GM18868 (cell line): ENCODE measurements around the gene DNAJC1.
"Not testable (repeated sequence)": the region's sequence is repeated elsewhere in the genome, so short reads cannot be mapped to it uniquely, and the experiment has no call there.

Source experiments
- ATAC-seq: cut with Tn5 transposase; IDR thresholded peaks from one replicate; pipeline ENCODE4 v1.9.1; 2021; ENCODE audit warnings: mild to moderate bottlenecking, moderate library complexity; ENCODE audit not compliant: unreplicated experiment

The DNAJC1 gene

GRCh38 chr10:21910798-21911197, 92.7 kb downstream of the DNAJC1 start:
- ATAC-seq: no peak

- ATAC-seq: no peak
These were observed 96.1 kb downstream of the DNAJC1 start for GRCh38 chr10:21907436-21907835.

GRCh38 chr10:21904930-21905329, 98.6 kb downstream of the DNAJC1 start:
- ATAC-seq: no peak

GRCh38 chr10:21899736-21900135, 103.8 kb downstream of the DNAJC1 start:
- ATAC-seq: no peak

- peak; percentile 67 for ATAC-seq
These were observed 107.6 kb downstream of the DNAJC1 start for GRCh38 chr10:21895932-21896331.

- peak; percentile 51 for ATAC-seq
These were observed 108.7 kb downstream of the DNAJC1 start for GRCh38 chr10:21894648-21895342.

- ATAC-seq: no peak
These were observed 112.1 kb downstream of the DNAJC1 start for GRCh38 chr10:21891439-21891838.

GRCh38 chr10:21889477-21890275, 113.9 kb downstream of the DNAJC1 start:
- no peak for ATAC-seq

- peak; percentile 98 for ATAC-seq
These were observed 114.6 kb downstream of the DNAJC1 start for GRCh38 chr10:21888959-21889358.

GRCh38 chr10:21885940-21886339, 117.6 kb downstream of the DNAJC1 start:
- ATAC-seq: no peak

- ATAC-seq: no peak
These were observed 130.3 kb downstream of the DNAJC1 start for GRCh38 chr10:21873198-21873597.

- ATAC-seq: not testable (repeated sequence)
These were observed 130.8 kb downstream of the DNAJC1 start for GRCh38 chr10:21872771-21873170.

- ATAC-seq: no peak
These were observed 132.7 kb downstream of the DNAJC1 start for GRCh38 chr10:21870849-21871248.

GRCh38 chr10:21869087-21869486, 134.4 kb downstream of the DNAJC1 start:
- ATAC-seq: not testable (repeated sequence)

GRCh38 chr10:21860718-21861117, 142.8 kb downstream of the DNAJC1 start:
- ATAC-seq: no peak

- no peak for ATAC-seq
These were observed 145.1 kb downstream of the DNAJC1 start for GRCh38 chr10:21858455-21858854.

- ATAC-seq: no peak
These were observed 153.9 kb downstream of the DNAJC1 start for GRCh38 chr10:21849607-21850006.

GRCh38 chr10:21843645-21844044, 159.9 kb downstream of the DNAJC1 start:
- ATAC-seq: no peak

GRCh38 chr10:21841273-21841672, 162.3 kb downstream of the DNAJC1 start:
- ATAC-seq: not testable (repeated sequence)

- ATAC-seq: not testable (repeated sequence)
These were observed 166.0 kb downstream of the DNAJC1 start for GRCh38 chr10:21837487-21837886.

GRCh38 chr10:21834574-21834973, 169.0 kb downstream of the DNAJC1 start:
- not testable (repeated sequence) for ATAC-seq

- no peak for ATAC-seq
These were observed 170.8 kb downstream of the DNAJC1 start for GRCh38 chr10:21832821-21833130.
